Stomach (tissue), 9 donors: ENCODE data around the gene MCRS1. TPM values are rescaled to one million over a fixed set of nuclear protein-coding genes. Genes with fewer than 3 reads are reported as not detected.

Source experiments
- DNase-seq, 2 donors: peaks; one replicate each; pipeline versions ENCODE4 v3.0.0 to v3.0.0-alpha.2; 2013 to 2019
- H3K27ac ChIP-seq, 5 donors: fragments of 200-600 bp in 4 of 5; sonication (generic) in 4 of 5; one replicate each; pipeline ENCODE4 v1.5.1; 2013 to 2019; ENCODE audit warnings: mild to moderate bottlenecking in 1 of 5, moderate library complexity in 1 of 5
- H3K27me3 ChIP-seq, 3 donors: fragments of 200-600 bp; sonication (generic); one replicate each; pipeline ENCODE4 v1.5.1; 2017 to 2019; ENCODE audit warnings: mixed run types in 1 of 3
- H3K36me3 ChIP-seq, 4 donors: fragments of 200-600 bp; sonication (generic); 1 replicate in 3 of 4; 2 replicates in 1 of 4; pipeline ENCODE4 v1.5.1; 2016 to 2019
- H3K4me1 ChIP-seq, 4 donors: fragments of 200-600 bp; sonication (generic); one replicate each; pipeline ENCODE4 v1.5.1; 2016 to 2019
- H3K4me3 ChIP-seq, 4 donors: fragments of 200-600 bp; sonication (generic) in 3 of 4; one replicate each; pipeline ENCODE4 v1.5.1; 2016 to 2019; ENCODE audit warnings: mild to moderate bottlenecking in 1 of 4
- H3K9me3 ChIP-seq, 4 donors: fragments of 200-600 bp; sonication (generic); one replicate each; pipeline ENCODE4 v1.5.1; 2016 to 2019
- CTCF ChIP-seq, 7 experiments: fragments of 450-650 bp in 4 of 7; fragments of 200-600 bp in 3 of 7; sonication (generic) in 3 of 7; IDR thresholded peaks; one replicate each; pipeline ENCODE4 v1.5.1; 2016 to 2019; ENCODE audit warnings: antibody characterized with exemption in 7 of 7, control low read depth in 2 of 7, mild to moderate bottlenecking in 1 of 7
- EP300 ChIP-seq: sonication (generic); formaldehyde crosslinking; IDR thresholded peaks from one replicate; pipeline ENCODE4 v1.6.1; 2017; ENCODE audit warnings: antibody characterized with exemption
- POLR2A ChIP-seq, 4 donors: fragments of 450-650 bp; IDR thresholded peaks; one replicate each; pipeline ENCODE4 v1.6.1; 2016; ENCODE audit warnings: antibody characterized with exemption in 4 of 4, control low read depth in 2 of 4, mild to moderate bottlenecking in 1 of 4, moderate library complexity in 1 of 4
- POLR2AphosphoS5 ChIP-seq, 3 donors: sonication (generic); formaldehyde crosslinking; IDR thresholded peaks; one replicate each; pipeline ENCODE4 v1.6.1; 2016; ENCODE audit warnings: antibody characterized with exemption in 3 of 3
- WGBS, 5 donors: extraction: QIAGEN DNeasy Blood & Tissue Kit in 3 of 5; methylation state at CpG; one replicate each; pipeline versions ENCODE4 v1.1.5 to v1.1.7; 2013 to 2018; 5-methylcytosine and 5-hydroxymethylcytosine counted together
- intact Hi-C: fragments of 100-400 bp; cut with DNase I; formaldehyde crosslinking; loops from one replicate; pipeline ENCODE4 v1.15.1; 2023; ENCODE audit warnings: low total_unique reads
- polyA plus RNA-seq, 3 donors: library from polyadenylated mRNA; stranded (reverse); fragments of 200-250 nt; gene quantifications; one replicate each; pipeline ENCODE4 v1.2.3, GENCODE V29; 2013
- total RNA-seq, 5 donors: library from RNA; depleted of rRNA; stranded (reverse); fragments of >200 nt; gene quantifications; one replicate each; pipeline versions ENCODE4 v1.1.0 to v1.2.3, GENCODE V29; 2014 to 2016
- donor health status: healthy with polysubstance abuse.
- donor health status: Bipolar disorder and iron deficiency.
- donor health status: healthy.

The MCRS1 gene
- total and polyA plus RNA-seq, 8 donors, result 16.5 to 322 (median 48.5) TPM

- no peaks in the 10 kb centered on the region for H3K9me3 ChIP-seq
- peaks cover 48 to 67% (median 58%) of the 10 kb centered on the region in 4 donors for H3K36me3 ChIP-seq
- intact Hi-C loops, result no loop called here
- DNase-seq, result no peak
- H3K27ac ChIP-seq, result no peak overlapping the region
- no peak overlapping the region for H3K4me3 ChIP-seq
- 63 to 84% (median 82%) methylated on average over 5 to 8 of the region's 8 CpGs for WGBS, 5 donors
- TF ChIP-seq CTCF (IDR thresholded peaks at IDR 0.05) (no peak), POLR2A (IDR thresholded peaks at IDR 0.05) (no peak), EP300 (no peak), POLR2AphosphoS5 (IDR thresholded peaks at IDR 0.05) (no peak)
- peaks cover 17 to 49% (median 35%) of the 10 kb centered on the region in 4 donors for H3K4me1 ChIP-seq
- no peaks in the 10 kb centered on the region for H3K27me3 ChIP-seq
These were observed 3.1 kb downstream of the MCRS1 start for GRCh38 chr12:49564686-49565405.

GRCh38 chr12:49563951-49564685, 3.8 kb downstream of the MCRS1 start:
- Histone ChIP-seq H3K27ac (no peak overlapping the region), H3K9me3 (no peaks in the 10 kb centered on the region), H3K36me3 (peaks cover 55 to 75% (median 66%) of the 10 kb centered on the region in 4 donors), H3K27me3 (no peaks in the 10 kb centered on the region), H3K4me1 (peaks cover 15 to 42% (median 30%) of the 10 kb centered on the region in 4 donors), H3K4me3 (no peak overlapping the region)
- TF ChIP-seq POLR2AphosphoS5 (IDR thresholded peaks at IDR 0.05), result no peak
- no peak for TF ChIP-seq CTCF (IDR thresholded peaks at IDR 0.05)
- no peak for TF ChIP-seq POLR2A (IDR thresholded peaks at IDR 0.05)
- TF ChIP-seq EP300, result no peak
- intact Hi-C loops, result no loop called here
- 86 to 91% (median 89%) methylated on average over 14 of the region's 14 CpGs for WGBS, 5 donors
- DNase-seq, result no peak

- Histone ChIP-seq H3K36me3 (peaks cover 65 to 87% (median 78%) of the 10 kb centered on the region in 4 donors), H3K9me3 (no peaks in the 10 kb centered on the region), H3K4me3 (no peak overlapping the region), H3K27me3 (no peaks in the 10 kb centered on the region), H3K4me1 (peaks cover 11 to 34% (median 23%) of the 10 kb centered on the region in 4 donors), H3K27ac (no peak overlapping the region)
- TF ChIP-seq EP300 (no peak), POLR2AphosphoS5 (IDR thresholded peaks at IDR 0.05) (no peak), POLR2A (IDR thresholded peaks at IDR 0.05) (no peak), CTCF (IDR thresholded peaks at IDR 0.05) (no peak)
- DNase-seq, result no peak
- 89 to 94% (median 93%) methylated on average over 6 of the region's 6 CpGs for WGBS, 5 donors
- intact Hi-C loops, result no loop called here
These were observed 5.1 kb downstream of the MCRS1 start for GRCh38 chr12:49562831-49563230.

- Histone ChIP-seq H3K4me1 (peaks cover 11 to 32% (median 20%) of the 10 kb centered on the region in 4 donors), H3K36me3 (peaks cover 71 to 93% (median 84%) of the 10 kb centered on the region in 4 donors), H3K9me3 (no peaks in the 10 kb centered on the region), H3K27ac (no peak overlapping the region), H3K27me3 (no peaks in the 10 kb centered on the region), H3K4me3 (no peak overlapping the region)
- WGBS, 5 donors, result 79 to 87% (median 82%) methylated on average over 6 of the region's 6 CpGs
- TF ChIP-seq POLR2AphosphoS5 (IDR thresholded peaks at IDR 0.05) (no peak), POLR2A (IDR thresholded peaks at IDR 0.05) (no peak), CTCF (IDR thresholded peaks at IDR 0.05) (no peak), EP300 (no peak)
- no peak for DNase-seq
- intact Hi-C loops, result no loop called here
These were observed 5.7 kb downstream of the MCRS1 start for GRCh38 chr12:49562233-49562632.
